ENCODE measurements around the gene PAEP.

PAEP gene

DNA sequence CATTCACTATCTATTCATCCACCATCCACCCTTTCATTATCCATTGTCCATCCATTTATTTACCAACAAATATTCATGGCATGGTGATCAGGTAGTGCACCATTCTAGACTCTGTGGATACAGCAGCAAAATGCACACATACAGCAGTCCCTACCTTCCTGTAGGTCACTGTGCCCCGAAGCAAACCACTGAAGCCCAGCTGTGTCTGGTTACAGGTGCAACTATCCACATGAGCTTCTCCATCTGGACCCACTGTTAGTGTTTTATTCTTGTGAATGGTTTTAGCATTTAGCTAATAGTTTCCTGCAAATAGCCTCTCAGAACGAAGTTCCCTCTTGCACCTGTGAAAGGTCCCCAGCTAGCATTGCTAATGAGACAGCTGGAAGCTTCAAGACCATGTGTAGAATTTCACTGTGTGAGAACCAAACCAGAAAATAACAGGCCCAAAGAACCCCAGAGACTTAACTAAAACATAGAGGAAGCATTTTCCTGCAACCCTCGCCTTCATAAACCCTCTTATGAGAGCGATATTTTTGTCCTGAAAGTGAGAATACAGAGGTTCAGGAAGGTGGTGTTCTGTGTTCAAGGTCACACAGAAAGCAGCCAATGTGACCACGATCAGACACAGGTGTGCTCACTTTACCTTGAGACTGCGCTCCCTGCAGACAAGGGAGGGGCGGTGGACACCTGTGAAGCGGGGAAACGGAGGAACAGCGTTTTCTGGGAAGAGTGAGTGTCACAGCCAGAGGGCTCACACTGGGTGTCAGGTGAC is 18.5 kb downstream of the PAEP start:
- DNase-seq (ENCODE audit: low spot score): no peak

GRCh38 chr9:135580664-135581380 is 19.3 kb downstream of the PAEP start:
- no peak for DNase-seq (ENCODE audit: low spot score)

DNA sequence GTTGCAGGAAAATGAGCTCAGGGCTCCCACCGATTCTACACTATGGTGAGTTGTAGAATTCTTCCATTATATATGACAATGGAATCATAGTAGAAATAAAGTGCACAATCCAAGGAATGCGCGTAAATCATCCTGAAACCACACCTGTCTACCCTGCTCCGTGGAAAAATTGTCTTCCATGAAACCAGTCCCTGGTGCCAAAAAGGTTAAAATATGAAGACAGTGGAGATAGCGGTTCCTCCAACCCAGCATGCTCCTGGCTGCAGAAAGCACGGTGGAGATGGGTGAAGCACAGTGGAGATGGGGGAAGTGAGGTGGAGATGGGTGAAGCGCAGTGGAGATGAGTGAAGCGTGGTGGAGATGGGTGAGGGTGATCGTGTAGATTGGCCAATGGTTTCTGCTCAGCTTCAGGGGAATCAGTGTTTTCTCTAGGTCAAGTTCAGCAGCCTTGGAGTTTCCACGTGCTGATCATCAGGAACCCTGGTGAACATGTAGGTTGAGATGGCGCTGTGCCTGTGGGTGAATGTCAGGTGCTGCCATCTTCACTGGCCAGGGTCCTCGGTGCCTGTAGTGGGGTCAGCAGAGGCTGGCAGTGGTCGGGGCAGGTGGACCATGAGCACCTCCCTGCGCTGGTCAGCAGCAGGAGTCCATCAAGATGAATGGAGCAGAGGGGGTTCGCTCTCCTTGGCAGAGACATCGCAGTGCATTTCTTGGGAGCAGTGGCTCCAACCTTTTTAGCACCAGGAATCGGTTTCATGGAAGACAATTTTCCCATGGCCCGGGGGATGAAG is 20.3 kb downstream of the PAEP start:
- DNase-seq (ENCODE audit: low spot score): no peak

DNA sequence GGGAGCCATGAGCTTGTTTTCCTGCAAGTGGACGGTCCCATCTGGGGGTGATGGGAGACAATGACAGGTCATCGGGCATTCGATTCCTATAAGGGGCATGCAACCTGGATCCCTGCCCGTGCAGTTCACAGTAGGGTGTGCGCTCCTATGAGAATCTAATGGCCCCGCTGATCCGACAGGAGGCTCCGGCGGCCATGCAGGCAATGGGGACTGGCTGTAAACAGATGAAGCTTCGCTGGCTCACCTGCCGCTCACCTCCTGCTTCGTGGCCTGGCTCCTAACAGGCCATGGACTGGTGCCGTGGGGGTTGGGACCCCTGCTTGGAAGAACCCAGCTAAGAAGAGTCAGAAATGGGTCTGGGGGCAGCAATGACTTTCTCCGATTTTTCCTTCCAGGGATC is 21.0 kb downstream of the PAEP start:
- DNase-seq (ENCODE audit: low spot score): no peak

DNA sequence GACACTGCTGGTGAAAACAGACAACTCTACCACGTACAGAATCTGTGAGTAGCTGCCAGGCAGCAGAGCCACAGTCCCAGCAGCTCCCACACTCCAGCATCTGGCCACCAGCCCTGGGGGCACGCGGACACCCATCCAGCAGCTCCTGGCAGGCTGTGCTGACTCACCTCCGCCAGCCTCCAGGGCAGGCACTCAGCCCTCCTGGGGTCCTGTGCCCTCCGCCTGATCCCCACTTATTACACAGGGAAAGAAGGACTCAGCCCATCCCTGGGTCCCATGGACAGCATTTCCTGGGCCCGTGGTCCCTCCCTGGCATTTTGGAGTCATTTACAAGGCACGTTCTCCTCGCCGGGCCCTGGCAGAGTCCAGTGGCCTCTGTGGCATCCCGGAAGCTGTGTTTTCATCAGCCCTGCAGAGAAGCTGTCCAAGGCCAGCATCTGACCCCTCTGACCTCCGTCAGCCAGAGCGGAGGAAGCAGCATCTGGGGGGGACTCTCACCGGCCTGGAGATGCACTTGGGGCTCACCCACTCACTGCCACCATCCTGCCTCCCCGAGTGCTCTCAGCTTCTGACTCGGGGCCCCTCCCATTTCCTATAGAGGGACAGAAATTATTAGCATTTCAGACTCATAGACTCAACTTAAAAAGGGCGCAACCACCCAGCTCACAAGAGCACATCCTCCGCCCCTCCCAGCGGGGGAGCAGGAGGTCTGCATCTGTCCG is 21.6 kb downstream of the PAEP start:
- DNase-seq (ENCODE audit: low spot score): no peak

DNA sequence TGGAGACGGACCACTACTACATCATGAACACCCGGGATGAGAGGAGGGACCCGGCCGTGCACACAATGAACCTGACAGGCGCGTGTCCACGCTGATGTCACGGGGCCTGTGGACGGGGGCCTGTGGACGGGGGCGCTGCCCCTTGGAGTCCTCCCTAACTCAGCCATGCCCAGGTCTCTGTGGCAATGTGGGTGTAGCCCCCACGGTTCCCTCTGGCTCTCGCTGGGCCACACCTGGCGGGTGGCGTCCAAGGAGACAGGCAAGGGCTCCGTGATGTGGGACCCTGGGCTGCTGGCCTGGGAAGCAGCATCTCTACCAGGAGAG is 22.1 kb downstream of the PAEP start:
- DNase-seq (ENCODE audit: low spot score): no peak

DNA sequence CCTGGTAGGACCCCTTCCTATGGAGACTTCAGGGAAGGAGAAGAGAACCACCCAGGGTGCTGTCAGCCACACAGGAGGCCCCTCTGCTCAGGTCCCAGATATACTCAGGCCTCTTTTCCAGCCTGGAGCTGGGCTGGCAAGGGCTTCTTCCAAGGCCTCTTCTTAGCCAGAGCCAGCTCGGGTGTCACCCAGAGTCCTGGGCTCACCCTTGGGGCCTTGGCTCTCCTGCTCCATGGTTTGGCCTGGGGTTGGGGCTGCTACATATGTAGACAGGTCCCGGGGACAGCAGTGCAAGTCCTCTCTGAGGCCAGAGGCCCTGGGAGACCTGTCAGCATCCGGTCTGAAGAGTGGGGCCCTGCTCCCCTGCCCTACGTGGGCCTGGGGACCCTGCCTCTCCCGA is 22.8 kb downstream of the PAEP start:
- DNase-seq (ENCODE audit: low spot score): no peak

DNA sequence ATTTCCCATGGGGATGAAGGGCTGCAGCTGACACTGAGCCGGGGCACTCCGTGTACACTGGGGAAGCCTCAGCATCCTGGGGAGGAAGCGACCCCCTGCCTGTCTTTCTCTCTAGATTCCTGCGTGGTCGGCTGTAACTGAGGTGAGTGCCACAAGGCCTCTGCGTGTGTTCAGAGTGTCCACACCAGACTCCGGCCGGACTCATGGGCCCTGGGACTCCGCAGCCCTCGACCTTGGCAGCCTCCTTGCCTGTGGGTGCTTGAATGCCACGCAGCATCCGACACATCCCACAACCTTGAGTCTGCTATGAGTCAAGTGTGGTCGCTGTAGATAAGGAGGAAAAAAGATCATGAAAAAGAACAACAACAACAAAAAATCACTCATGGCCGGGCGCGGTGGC is 23.4 kb downstream of the PAEP start:
- DNase-seq (ENCODE audit: low spot score): no peak

DNA sequence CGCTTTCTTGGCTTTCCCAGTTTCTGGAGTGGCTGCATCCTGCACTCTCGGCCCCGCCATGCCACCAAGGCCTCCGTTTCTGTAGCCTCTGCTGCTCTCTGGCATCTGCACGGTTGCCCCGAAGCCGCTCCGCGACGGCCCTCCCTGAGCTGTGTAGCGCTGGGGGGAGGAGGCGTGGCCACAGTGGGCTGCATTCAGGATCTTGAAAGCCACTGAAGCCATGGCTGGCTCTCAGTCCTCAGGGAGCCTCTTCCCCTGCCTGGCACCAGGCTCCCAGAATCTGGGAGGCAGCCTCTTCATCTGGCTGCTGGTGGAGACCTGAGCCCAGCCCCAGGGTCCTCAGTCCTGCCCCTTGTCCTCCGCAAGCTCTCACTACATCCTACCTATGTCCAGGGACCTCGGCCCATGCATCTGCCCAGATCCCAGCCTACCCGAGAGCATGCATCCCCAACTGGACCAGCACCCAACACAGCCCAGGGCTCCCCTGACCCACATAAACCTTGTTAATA is 25.1 kb downstream of the PAEP start:
- DNase-seq (ENCODE audit: low spot score): no peak

- no peak for DNase-seq (ENCODE audit: low spot score)
Measured at GRCh38 chr9:135587658-135588057, 26.1 kb downstream of the PAEP start.

GRCh38 chr9:135588371-135588770 is 26.8 kb downstream of the PAEP start:
- no peak for DNase-seq (ENCODE audit: low spot score)

GRCh38 chr9:135588886-135589595 is 27.5 kb downstream of the PAEP start:
- no peak for DNase-seq (ENCODE audit: low spot score)

- DNase-seq (ENCODE audit: low spot score): no peak
Measured at GRCh38 chr9:135589596-135590485, 28.3 kb downstream of the PAEP start.

DNA sequence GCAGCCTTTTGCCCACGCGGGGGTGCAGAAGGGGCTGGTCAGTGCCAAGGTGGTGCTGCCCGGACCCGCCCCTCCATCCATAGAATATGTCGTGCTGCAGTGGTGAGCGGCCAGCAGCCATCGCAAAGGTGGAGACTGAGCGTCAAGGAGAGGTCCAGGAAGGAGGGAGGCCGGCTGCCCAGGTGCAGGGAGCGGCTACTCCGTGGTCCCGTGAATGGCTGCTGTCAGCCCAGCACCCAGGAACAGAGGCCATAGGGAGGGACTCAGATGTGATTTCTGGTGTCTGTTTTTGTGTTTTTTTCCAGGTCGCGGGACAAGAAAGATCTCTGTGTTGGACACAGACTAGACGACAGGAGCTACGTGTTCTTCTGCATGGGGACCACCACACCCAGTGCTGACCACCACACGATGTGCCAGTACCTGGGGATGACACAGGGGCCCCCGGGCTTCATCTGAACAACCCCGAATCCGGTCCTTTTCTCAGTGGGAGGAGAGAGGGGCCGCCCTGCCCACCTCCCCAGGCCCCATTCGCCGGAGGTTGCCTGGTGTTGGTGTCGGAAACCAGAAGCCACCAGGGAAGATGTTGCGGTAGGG is 29.0 kb downstream of the PAEP start:
- DNase-seq (ENCODE audit: low spot score): no peak

GRCh38 chr9:135591506-135592330 is 30.2 kb downstream of the PAEP start:
- no peak for DNase-seq (ENCODE audit: low spot score)

DNA sequence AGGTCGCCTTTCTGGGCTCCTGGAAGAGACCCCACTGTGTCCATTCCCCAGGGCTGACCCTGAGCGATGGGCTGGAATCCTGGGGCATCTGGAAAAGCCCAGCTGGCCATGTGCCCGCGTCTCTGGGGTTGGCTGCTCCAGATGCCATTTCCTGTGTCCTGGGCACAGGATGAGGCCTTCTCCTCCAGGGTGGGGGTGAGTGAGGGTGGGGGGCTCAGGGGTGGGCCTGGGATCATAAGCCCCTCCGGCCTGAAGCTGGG is 30.7 kb downstream of the PAEP start:
- no peak for DNase-seq (ENCODE audit: low spot score)

DNA sequence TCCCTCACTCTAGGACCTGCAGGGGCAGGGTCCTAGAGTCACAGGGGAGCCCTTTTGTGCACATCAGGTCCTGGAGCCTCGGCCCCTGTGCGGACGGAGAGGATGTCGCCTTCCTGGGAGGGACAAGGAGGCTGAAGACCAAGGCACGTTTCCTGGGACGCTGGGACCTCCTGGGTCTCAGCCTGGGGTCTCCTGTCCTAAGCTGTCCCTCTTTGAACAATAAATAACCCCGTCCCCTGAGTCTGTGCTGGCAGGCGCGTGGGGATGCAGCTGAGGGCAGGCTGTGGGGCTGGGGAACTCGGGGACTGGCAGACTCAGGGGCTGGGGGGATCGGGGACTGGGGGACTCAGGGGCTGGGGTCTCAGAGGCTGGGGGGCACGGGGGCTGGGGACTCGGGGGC is 31.1 kb downstream of the PAEP start:
- no peak for DNase-seq (ENCODE audit: low spot score)

- DNase-seq (ENCODE audit: low spot score): no peak
Measured at GRCh38 chr9:135596211-135596610, 34.7 kb downstream of the PAEP start.

- no peak for DNase-seq (ENCODE audit: low spot score)
Measured at GRCh38 chr9:135600296-135600817, 38.8 kb downstream of the PAEP start.

All from germinal center (tissue), 1 donor.